T-helper 1 cell treated with Interleukin-12 subunit alpha and Interleukin-12 subunit beta and Interleukin-4 antibody, amounts not matched to agents 30 μg/mL and 1 μg/mL, for 36 hours (primary cell): Measurements from ENCODE around the gene TPI1.

Experiments
- H3K27ac Mint-ChIP-seq: one replicate; pipeline ENCODE4 v1.8.0; 2021; ENCODE audit warnings: mild to moderate bottlenecking, mixed read lengths
- H3K27me3 Mint-ChIP-seq: one replicate; pipeline ENCODE4 v1.8.0; 2021; ENCODE audit warnings: low read depth, mixed read lengths
- H3K36me3 Mint-ChIP-seq: one replicate; pipeline ENCODE4 v1.8.0; 2021; ENCODE audit warnings: low read depth, mixed read lengths
- H3K4me1 Mint-ChIP-seq: one replicate; pipeline ENCODE4 v1.8.0; 2021; ENCODE audit warnings: low read depth, mixed read lengths
- H3K4me3 Mint-ChIP-seq: one replicate; pipeline ENCODE4 v1.8.0; 2021; ENCODE audit warnings: mild to moderate bottlenecking, moderate library complexity, mixed read lengths
- H3K9me3 Mint-ChIP-seq: one replicate; pipeline ENCODE4 v1.8.0; 2021; ENCODE audit warnings: mixed read lengths

The TPI1 gene

GRCh38 chr12:6916426-6917200 is 49.3 kb downstream of the TPI1 start:
- Mint-ChIP-seq H3K27me3 (no peaks in the 10 kb centered on the region), H3K36me3 (peaks cover 29% of the 10 kb centered on the region), H3K4me1 (peaks cover 41% of the 10 kb centered on the region), H3K4me3 (peak overlapping the region; percentile 99), H3K9me3 (no peaks in the 10 kb centered on the region), H3K27ac (peak overlapping the region; percentile 55)

- H3K9me3 Mint-ChIP-seq, result no peaks in the 10 kb centered on the region
- H3K4me1 Mint-ChIP-seq, result peaks cover 44% of the 10 kb centered on the region
- H3K27me3 Mint-ChIP-seq, result no peaks in the 10 kb centered on the region
- no peak overlapping the region for H3K27ac Mint-ChIP-seq
- H3K4me3 Mint-ChIP-seq, result no peak overlapping the region
- peaks cover 36% of the 10 kb centered on the region for H3K36me3 Mint-ChIP-seq
These were observed 50.3 kb downstream of the TPI1 start for GRCh38 chr12:6917491-6918231.

- H3K4me3 Mint-ChIP-seq, result no peak overlapping the region
- H3K27me3 Mint-ChIP-seq, result no peaks in the 10 kb centered on the region
- peak overlapping the region; percentile 21 for H3K27ac Mint-ChIP-seq
- H3K36me3 Mint-ChIP-seq, result peaks cover 46% of the 10 kb centered on the region
- H3K9me3 Mint-ChIP-seq, result no peaks in the 10 kb centered on the region
- H3K4me1 Mint-ChIP-seq, result peaks cover 45% of the 10 kb centered on the region
These were observed 52.3 kb downstream of the TPI1 start for GRCh38 chr12:6919588-6919987.
